ENCODE data around the gene RNF212.

The RNF212 gene

DNA sequence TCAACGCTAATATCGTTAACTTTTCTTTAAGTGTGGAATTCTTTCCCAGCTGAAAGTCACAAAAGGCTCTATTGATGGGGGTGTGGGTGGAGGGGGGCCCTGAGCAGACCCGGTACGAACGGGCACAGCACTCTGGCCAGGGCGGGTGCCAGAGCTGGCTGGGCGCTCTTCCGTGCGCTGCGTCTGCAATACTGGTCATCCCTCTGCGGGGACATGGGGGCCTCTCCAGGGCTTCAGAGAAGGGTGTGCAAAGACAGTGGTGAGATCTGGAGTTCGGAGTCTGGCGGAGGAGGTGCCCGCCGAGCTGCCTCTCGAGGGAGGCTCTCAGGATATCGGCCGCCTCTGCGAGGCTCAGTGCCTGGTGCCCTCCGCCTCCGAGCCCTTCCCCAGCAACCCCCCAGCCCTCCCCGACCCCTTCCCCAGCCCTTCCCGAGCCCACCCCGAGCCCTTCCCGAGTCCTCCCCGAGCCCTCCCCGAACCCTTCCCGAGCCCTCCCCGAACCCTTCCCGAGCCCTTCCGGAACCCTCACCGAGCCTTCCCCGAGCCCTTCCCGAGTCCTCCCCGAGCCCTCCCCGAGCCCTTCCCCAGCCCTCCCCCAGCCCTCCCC is 67.7 kb downstream of the RNF212 start:
- DNase-seq, result no peak

DNA sequence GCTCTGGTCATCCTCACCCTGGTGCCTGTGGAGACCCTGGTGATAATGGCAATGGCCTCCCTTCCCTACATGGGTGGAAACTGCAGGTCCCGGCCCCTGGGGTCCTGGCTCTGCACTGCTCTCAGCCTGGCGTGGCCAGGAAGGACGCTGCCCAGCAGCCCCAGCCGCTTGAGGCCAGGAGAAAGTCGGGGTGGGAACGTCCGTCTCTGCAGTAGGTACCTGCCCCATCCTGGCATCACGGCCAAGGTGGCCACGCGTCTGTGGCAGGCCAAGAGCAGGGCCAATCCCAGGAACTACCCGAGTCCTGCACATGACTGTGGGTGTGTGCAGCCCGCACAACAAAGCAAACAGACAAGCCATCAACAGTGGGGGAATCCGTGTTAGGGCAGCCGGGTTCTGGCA is 68.2 kb downstream of the RNF212 start:
- DNase-seq, result no peak

DNA sequence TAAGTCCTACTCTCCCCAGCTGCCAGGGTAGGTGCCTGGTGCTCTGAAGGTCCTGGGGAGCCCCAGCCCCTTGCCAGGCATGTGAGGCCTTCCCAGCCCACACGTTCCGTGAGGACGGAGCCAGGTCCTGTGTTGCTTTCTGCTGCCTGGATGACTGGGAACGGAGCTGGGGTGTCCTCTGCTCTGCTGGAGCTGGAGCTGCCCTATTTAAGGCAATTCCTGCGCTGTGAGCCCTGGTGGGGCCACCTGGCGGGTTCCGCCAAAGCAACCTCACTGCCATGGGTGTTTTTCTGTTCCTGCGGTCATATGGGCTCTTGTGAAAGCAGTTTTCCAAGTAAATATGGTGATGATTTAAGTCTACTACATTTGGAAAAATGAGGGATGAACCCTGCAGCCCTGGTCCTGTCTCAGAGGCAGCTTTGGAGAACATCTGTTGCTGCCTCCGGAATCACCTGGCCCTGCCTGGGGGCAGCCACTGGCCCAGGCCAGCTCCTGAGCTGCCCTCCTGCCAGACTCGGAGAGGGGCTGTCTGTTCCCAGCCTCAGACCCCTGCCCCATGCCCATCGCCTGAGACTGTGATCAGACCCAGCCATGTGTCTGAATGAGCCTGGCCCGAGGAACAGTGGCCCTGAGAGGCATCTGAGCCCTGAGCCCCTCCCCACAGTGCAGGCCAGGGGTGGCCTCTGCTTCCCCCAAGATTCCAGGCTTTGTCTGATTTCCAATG is 68.7 kb downstream of the RNF212 start:
- DNase-seq, result no peak

DNA sequence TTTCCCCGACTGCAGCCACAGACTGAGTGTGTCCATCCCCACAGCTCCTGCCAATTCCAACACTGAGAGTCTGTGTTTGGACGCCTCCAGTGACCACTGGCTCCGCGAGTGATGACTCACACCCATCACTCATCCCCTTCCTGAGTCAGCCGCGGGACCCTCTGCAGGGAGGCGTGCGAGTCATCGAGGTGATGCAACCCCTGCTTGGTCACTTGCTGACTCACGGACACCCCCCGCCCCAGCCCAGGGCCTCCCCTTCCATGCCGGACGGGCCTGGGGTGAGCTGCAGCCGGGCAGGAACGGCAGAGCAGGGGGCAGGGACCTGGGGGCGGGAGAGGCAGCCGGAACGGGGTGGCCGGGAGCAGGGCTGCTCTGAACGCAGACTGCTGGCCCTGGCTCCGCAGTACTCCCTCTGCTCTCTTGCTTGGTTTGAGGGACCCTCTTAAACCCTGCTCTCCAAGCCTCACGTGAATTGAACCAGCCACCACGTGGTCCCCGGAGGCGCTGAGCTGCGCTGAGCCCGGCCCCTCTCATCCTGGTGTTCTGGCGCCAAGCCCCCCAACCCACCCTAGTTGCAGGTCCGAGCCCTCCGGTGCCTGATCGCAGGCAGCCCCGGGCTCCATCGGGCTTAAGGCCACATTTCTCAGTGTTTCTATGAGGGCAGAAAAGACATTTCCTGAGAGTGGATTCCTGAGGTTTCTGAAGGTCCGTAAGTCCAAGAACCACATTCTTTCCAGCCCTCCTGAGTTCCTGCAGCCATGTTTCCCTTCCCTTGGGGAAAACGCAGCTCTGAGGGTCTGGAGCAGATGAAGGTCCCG is 69.5 kb downstream of the RNF212 start:
- no peak for DNase-seq

DNA sequence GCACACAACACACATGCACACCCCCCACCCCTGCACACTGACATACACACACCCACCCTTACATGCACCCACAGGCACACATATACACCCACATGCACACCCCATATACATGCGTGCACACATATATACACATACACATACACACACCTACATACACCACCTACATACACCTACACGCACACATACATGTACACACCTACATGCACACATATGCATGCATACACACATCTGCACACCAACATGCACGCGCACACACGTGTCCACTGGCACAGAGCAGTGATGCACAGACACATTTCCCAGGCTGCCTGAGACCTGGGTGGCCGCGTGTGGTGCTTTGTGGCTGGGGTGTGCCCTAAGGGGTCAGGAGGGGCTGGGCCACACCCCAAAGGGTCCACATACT is 70.2 kb downstream of the RNF212 start:
- DNase-seq, result no peak

DNA sequence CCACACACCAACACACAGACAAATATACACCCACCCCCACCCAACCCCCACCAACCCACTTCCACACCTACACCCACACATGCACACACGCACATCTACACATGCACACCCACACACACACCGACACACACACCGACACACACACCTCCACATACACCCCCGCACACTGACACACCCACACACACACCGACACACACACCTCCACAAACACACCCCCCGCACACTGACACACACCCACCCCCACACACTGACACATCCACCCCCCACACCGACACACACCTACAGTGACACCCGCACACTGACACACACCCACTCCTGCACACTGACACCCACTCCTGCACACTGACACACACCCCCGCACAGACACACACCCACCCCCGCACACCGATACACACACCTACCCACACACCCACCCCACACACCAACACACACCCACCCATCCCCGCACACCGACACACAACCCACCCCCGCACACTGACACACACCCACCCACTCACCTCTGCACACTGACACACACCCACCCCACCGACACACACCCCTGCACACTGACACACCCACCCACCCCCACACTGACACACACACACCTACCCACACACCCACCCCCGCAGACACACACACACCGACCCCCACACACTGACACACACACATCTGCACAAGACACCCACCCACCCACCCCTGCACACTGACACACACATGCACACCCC is 70.9 kb downstream of the RNF212 start:
- no peak for DNase-seq

DNA sequence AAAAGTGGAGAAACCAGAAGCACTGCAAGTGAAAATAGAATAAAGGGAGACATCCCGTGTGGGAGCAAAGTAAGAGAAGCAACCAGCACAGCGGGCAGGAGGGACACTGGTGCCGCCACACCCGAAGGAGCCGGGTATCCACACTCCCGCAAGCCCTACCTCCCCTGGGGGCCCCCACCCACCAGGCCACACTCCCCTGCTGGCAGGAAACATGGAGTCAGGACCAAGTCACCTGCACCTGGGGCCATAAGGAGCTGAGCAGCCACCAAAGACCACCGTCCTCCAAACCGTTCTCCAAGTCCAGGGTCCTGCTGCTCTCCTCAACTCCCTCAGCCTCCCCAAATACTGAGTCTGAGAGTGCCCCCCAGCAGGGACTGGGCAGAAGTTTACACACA is 71.4 kb downstream of the RNF212 start:
- DNase-seq, result no peak

DNA sequence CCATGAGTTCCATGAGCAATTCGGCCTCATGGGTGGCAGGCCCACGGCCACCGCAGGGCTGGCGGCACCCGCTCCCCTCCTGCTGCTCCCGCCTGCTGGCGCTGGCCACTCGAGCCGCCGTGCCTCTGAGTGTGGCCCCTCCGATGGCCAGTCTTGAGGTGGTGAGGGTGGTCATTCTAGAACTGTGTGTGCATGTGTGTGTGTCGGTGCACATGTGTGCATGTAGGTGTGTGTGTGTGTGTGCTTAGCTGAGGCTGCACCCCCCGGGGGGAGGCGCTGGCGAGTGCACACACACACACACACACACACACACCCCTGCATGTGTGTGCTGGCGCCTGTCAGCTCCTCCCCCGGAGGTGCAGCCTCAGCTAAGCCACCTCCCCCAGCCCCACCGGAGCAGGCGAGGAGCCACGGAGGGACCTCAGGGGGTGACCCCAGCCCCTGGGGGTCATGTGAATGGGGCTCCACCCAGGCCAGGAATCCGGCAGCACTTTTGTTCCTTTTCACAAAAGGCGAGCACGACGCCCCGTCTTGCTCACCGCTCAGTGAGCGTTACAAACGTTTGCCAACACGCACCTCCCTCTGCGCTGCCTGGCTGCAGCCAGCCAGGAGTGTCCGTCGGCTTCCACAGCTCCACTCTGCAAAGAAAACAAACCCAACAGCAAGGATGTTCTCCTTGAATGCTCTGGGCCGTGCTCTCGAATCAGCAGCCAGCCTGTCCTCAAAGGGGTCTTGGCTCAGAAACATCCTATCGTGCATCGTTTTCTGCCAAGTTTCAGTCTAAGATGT is 72.0 kb downstream of the RNF212 start:
- no peak for DNase-seq

DNA sequence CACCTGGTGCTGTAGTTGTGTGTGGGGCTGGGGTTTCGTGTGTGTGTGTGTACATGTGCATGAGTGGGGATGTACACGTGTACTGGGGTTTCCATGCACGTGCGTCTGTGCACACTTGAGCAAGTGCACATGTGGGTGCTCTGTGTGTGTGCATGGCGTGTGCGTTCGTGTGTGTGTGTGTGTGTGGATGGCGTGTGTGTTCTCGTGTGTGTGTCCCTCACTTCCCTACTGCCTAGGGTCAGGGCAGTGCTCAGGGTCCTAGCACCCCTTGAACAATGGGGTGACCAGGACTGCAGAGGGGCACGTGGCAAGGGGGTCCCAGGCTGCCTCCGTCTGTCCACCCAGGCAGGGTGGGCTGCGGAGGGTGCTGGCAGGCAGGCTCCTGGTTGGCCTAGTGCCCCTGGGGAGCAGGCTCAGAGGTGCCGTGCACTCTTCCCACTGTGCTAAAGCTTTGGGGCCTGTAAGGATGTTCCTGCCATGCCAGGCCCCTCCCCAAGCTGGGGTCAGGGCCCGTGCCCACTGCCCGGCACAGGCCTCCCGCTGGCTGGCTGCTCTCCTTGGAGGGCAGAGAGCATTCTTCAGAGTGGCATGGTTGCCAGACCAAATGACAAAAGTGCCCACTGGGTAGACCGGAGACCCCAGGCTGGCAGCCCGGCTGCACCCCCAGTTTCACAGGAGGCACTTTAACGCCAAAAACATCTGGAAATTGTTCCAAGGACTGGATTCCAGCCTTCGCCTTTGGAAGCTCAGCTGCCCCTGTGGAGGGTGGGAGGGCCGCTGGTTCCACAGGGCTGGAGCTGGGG is 72.8 kb downstream of the RNF212 start:
- DNase-seq, result no peak

DNA sequence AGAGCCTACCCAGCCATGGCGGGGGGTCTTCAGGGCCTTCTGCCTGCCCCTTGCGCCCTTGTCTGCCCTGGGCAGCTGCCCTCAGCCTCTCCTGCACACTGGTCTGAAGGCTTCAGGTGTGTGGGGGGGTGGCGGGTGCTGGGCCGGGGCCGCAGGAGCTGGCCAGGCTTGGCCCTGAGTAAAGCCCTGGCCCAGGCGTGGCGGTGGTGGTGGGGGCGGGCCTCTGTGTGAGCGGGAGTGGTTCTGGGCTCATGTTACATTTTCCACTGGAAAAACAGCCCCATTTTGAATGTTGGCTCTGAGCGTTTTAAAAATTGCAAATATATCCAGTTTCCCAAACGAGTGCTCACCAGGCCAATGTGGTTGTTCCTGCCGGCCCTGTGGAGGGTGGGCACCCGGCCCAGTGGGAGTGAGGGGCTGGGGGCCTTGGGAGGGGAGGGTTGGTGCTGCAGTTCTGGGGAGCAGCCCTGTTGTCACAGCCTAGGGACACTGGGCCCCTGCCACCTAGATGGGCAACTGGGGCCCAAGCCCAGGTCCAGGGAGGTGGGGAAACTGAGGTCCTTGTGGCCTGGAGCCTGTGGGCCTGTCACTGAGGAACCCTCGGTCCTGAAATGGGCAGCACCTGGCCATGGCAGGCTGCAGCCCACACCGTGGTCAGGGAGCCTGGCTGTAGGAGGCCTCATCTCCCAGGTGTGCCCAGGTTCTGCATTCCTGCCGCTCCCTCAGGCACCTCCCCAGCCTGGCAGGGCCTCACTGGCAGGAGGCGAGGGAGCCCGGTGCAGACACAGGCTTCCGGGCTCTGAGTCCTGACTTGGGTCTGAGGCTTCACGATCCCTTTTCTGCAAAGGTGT is 73.6 kb downstream of the RNF212 start:
- no peak for DNase-seq

DNA sequence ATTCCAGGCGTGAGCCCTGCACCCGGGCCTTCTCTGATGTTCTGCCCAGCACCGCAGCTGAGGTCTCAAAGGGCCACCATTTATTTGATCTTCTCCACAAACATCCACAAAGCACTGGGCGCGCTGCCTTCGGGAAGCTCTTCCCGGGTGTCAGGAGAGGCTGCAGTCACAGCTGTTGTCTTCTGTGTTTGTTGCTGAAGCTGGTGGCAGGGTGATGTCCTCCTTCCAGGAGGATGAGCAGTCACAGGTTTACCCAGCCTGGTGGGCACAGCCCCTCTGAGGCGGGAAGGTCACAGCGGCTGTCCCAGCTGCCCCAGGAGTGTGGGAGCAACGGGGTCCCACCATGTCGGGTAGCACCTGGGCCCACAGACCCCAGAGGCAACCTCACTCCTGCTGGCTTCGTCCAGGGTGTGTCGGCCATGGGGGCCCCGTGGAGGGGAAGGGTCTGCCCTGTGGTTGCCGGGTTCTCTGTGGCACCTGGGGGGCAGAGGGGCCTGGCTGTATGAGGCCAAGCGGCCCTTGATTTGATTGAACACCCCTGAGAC is 74.3 kb downstream of the RNF212 start:
- no peak for DNase-seq

DNA sequence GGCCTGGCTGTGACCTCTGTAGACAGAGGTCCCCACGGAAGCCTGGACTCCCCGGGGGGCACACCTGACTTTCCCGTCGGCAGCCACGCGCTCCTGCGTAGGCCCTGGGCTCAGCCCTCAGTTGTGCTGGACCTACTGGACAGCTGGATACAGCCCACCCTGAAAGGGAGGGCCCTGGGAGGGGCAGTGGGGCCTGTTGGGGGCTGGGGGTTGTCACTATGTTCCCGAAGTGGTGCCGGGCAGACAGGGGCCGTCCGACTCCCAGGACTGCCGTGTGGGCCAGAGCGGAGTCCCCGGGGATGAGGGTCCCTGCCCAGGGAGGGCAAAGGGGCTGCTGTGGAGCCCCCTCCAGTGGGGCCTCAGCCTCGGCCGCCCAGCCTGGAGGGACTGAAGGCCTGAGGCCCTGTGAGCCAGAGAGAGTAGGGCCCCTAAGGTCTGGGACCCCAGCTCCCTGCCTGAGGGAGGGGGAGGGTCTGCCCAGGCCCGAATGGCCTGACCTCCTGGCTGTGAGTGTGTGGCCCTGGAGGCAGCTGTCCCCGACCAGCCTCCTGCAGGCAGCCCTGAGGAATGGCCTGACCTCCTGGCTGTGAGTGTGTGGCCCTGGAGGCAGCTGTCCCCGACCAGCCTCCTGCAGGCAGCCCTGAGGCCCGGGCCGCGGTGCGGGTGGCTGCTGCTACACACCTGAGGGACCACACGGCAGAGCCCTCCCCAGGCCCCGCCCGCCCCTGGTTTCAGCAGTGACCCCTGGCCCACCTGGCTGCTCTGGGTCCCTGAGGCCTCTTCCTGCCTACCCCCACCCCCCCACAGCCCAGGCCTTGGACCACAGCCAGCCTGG is 76.2 kb downstream of the RNF212 start:
- DNase-seq, result no peak

DNA sequence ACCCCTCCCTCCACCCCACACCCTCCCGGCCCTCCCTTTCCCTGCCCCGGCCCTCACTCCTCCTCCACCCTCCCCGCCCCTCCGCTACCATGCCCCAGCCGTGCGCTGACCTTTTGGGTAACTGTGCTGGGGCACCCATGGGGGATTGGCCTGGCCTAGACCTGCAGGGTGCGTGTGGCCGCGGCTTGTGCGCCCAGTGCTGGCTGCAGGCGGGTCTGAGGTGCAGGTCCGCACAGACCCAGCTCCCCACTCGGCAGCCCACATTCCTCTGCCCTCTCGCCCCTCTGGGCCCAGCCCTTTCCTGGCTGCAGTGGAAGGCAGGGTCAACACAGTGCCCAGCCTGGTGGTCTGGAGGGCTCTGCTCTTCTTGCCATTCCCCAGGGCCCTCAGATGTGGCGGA is 77.3 kb downstream of the RNF212 start:
- no peak for DNase-seq

DNA sequence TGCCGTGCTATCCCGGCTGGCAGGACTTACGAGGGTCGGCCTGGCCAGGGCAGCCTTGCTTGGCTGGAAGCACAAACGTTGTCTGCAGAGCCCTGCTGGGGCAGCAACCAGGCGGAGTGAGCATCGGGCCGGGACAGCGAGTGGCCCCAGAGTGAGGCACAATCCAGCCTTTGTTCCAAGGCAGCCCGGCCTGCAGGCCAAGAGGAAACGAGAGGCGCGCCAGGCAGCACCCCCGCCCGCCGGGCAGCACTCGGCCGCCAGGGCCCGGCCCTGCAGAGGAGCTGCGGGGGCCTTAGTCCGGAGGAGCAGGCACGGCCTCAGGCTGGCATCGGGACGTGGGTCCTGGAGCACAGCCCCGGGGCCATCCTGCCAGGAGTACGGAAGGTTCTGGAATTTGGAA is 77.9 kb downstream of the RNF212 start:
- no peak for DNase-seq

DNA sequence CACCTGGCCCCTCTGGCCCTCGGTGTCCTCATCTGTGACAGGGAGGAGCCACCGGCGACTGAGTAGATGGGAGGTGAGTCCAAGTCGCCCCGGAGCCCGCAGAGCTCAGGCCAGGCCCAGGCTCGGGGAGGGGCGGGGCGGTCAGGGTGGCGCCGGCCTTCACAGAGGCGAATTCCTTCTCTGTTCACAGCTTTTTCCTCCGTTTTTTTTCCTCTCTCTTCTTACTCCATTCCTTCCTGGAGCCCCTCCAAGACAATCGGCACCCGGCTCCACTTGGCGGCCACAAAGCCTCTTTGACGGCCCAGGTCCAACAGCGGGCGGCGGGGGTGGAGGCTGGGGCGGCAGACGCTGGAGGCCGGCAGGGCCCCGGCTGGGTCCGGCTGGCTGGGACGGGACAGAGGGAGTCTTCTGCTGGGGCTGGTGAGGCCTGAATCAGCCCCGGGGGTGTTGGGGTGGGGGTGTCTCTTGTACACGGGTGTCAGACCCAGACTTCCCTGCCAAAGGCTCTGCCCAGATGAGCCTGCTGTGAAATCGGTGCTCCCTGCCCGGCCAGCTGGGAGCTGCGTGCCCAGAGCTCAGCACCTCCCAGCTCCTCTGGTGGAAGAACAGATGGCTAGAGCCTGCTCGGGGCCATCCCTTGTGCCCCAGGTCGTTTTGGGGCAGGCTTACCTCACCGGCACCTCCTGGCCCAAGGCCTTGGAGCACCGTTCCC is 79.4 kb downstream of the RNF212 start:
- DNase-seq, result no peak

DNA sequence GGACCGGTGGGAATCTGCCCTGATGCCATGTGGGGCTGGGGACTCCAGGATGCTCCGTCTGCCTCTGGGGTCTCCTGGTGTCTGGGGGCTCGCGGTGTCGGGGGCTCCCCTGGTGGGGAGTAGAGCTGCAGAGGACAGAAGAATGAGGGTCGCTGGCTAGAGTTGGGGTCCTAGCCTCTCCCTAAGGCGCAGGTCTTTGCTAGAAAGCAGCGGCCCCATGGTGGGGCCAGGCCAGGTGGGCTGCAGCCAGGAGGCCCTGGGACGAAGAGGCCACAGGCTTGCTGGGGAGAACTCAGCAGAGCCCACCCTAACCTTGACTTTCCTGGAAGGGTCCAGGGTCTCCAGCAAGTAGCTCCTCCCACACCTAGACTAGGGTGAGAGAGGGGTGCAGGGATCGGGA is 80.5 kb downstream of the RNF212 start:
- DNase-seq, result no peak

DNA sequence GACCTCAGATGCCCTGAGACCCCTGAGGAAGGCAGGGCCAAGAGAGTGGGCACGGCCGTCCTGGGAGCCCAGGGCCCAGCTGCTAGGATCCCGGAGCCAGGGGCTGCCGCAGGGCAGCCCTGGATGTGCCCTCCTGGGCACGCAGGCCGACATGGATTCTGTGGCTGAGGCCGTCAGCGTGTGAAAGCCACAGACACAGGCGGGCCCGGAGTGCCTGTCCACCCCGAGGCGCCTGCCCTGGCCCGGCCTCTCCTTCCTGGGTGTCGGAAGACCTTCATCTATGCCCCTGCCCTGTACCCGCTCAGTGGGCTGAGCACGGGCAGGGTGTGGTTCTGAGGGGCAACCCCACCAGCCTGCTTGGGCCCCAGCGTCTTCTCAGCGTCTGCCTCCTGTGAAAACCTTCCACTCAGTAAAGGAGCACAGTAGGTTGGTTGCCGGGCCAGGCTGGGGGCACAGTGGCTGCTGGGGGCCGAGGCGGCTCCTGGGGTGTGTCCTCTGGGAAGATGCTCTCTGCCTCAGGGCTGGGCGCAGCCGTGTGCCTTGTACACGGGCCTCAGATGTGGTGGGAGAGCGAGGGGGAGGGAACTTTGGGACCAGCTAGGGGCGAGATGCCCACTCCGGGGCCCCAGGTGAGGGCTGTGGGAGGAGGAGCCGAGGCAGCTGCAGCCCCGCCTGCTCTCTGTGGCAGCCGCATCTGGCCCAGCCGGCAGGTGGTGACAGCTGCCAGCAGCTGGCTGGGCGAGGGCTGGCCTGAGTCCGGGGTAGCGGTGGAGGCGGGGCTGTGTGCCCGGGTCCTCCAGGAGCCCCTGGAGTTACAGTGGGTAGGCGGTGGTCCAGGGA is 81.2 kb downstream of the RNF212 start:
- DNase-seq, result no peak

DNA sequence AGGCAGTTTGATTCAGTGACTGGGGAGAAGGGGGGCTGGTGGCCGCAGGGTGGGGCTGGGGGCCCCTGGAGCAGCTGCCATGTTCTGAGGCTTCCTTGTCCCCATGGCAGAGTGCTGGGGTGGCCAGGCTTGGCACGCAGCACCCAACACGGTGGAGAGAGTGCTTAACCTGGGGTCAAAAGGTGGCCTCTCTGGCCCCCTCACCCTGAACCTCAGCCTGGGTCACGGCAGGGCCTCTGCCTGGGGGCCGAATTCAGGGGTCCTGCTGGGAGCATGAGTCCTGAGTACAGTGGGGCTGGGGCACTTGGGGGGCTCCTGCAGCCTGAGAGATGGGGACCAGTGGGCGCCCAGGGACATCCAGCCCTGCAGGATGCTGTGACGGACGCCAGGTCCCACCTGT is 82.0 kb downstream of the RNF212 start:
- no peak for DNase-seq
